ENCODE data around the gene UQCRHL.

DNA sequence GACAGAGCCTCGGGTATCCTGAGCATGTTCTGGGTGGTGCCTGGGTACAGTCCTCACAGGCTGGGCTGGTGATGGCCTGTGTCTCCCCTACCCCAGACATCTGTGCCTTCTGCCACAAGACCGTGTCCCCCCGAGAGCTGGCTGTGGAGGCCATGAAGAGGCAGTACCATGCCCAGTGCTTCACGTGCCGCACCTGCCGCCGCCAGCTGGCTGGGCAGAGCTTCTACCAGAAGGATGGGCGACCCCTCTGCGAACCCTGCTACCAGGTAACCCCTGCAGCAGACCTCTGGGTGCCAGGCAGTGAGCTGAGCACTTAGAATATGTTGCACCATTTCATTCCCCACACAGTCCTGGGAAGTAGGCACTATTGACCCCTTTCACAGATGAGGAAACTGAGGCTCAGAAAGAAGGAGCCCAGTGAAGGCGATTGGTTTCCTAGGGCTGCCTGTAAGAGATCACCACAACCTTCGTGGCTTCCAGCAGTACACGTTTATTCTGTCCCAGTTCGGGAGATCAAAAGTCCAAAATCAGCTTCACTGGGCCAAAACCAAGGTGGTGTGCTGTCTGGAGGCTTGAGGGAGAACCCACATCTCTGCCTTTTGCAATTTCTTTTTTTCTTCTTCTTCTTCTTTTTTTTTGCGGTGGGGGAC is 37.0 kb downstream of the UQCRHL start:
- no peak for TF ChIP-seq EZH2 (IDR thresholded peaks at IDR 0.05; ENCODE audit: borderline replicate concordance, insufficient read depth, low read depth, low read length, poor library complexity, severe bottlenecking)
- TF ChIP-seq, protein P1, sequence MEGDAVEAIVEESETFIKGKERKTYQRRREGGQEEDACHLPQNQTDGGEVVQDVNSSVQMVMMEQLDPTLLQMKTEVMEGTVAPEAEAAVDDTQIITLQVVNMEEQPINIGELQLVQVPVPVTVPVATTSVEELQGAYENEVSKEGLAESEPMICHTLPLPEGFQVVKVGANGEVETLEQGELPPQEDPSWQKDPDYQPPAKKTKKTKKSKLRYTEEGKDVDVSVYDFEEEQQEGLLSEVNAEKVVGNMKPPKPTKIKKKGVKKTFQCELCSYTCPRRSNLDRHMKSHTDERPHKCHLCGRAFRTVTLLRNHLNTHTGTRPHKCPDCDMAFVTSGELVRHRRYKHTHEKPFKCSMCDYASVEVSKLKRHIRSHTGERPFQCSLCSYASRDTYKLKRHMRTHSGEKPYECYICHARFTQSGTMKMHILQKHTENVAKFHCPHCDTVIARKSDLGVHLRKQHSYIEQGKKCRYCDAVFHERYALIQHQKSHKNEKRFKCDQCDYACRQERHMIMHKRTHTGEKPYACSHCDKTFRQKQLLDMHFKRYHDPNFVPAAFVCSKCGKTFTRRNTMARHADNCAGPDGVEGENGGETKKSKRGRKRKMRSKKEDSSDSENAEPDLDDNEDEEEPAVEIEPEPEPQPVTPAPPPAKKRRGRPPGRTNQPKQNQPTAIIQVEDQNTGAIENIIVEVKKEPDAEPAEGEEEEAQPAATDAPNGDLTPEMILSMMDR (IDR thresholded peaks at IDR 0.05), result no peak
